NAMALWA (cell line): ENCODE results near the gene SLMAP.
"Not testable (repeated sequence)": the region's sequence is repeated elsewhere in the genome, so short reads cannot be mapped to it uniquely, and the experiment has no call there.

Source experiments
- DNase-seq: peaks from one replicate; pipeline ENCODE4 v3.0.0-alpha.2; 2015; ENCODE audit warnings: low spot score

SLMAP gene

GRCh38 chr3:57793737-57794187 lies 37.7 kb downstream of the SLMAP start:
- no peak for DNase-seq

GRCh38 chr3:57794501-57794900 lies 38.4 kb downstream of the SLMAP start:
- DNase-seq: no peak

- no peak for DNase-seq
Observed at GRCh38 chr3:57794951-57795350, 38.8 kb downstream of the SLMAP start.

GRCh38 chr3:57796261-57796660 lies 40.2 kb downstream of the SLMAP start:
- DNase-seq: no peak

- no peak for DNase-seq
Observed at GRCh38 chr3:57797701-57798487, 41.8 kb downstream of the SLMAP start.

GRCh38 chr3:57803647-57804081 lies 47.6 kb downstream of the SLMAP start:
- no peak for DNase-seq

- DNase-seq: no peak
Observed at GRCh38 chr3:57805266-57805665, 49.2 kb downstream of the SLMAP start.

GRCh38 chr3:57805674-57806073 lies 49.6 kb downstream of the SLMAP start:
- DNase-seq: no peak

- DNase-seq: not testable (repeated sequence)
Observed at GRCh38 chr3:57806195-57806594, 50.1 kb downstream of the SLMAP start.

GRCh38 chr3:57808961-57809608 lies 53.0 kb downstream of the SLMAP start:
- no peak for DNase-seq

- no peak for DNase-seq
Observed at GRCh38 chr3:57809609-57809968, 53.5 kb downstream of the SLMAP start.

GRCh38 chr3:57810048-57810447 lies 53.9 kb downstream of the SLMAP start:
- DNase-seq: no peak

GRCh38 chr3:57810471-57811137 lies 54.5 kb downstream of the SLMAP start:
- DNase-seq: no peak

- no peak for DNase-seq
Observed at GRCh38 chr3:57815036-57815435, 58.9 kb downstream of the SLMAP start.

GRCh38 chr3:57816471-57817095 lies 60.5 kb downstream of the SLMAP start:
- no peak for DNase-seq

- DNase-seq: no peak
Observed at GRCh38 chr3:57818772-57819171, 62.7 kb downstream of the SLMAP start.

- no peak for DNase-seq
Observed at GRCh38 chr3:57820479-57820878, 64.4 kb downstream of the SLMAP start.

GRCh38 chr3:57821765-57822164 lies 65.7 kb downstream of the SLMAP start:
- DNase-seq: no peak

- DNase-seq: no peak
Observed at GRCh38 chr3:57822686-57823085, 66.6 kb downstream of the SLMAP start.

- DNase-seq: no peak
Observed at GRCh38 chr3:57825116-57825515, 69.0 kb downstream of the SLMAP start.

GRCh38 chr3:57826245-57826951 lies 70.3 kb downstream of the SLMAP start:
- no peak for DNase-seq
